Panc1 (cell line): ENCODE measurements around the gene OTUD7B. TPM values are rescaled to one million over a fixed set of nuclear protein-coding genes. Genes with fewer than 3 reads are reported as not detected.

Experiments used
- ATAC-seq: fragments of 200-7000 bp; cut with Tn5 transposase; 2 replicates; pipeline ENCODE4 v1.9.1; 2020; ENCODE audit warnings: mild to moderate bottlenecking, moderate library complexity
- BruUV-seq: library from RNA; stranded (reverse); fragments of 400-500 nt; replicated peaks from 2 replicates; lab custom pipeline; 2021; lab: Mats Ljungman, UMichigan
- CTCF ChIA-PET: fragments of 300-600 bp; sonication (Branson Sonifier 250); formaldehyde crosslinking; loops from one replicate; lab custom pipeline; 2022; ENCODE audit warnings: antibody characterized with exemption; lab: Charles Lee
- POLR2A ChIA-PET: fragments of 300-600 bp; sonication (Branson Sonifier 250); formaldehyde crosslinking; loops from one replicate; lab custom pipeline; 2022; ENCODE audit warnings: antibody characterized with exemption; lab: Charles Lee
- DNase-seq: peaks from one replicate; pipeline ENCODE4 v3.0.0-alpha.2; 2010; ENCODE audit warnings: low read depth, low spot score
- H3K27ac ChIP-seq: 2 replicates; pipeline ENCODE4 v1.5.1; 2011; ENCODE audit warnings: mild to moderate bottlenecking, low read length, inconsistent platforms
- H3K27me3 ChIP-seq: fragments of 200-500 bp; sonication (Bioruptor generic); 2 replicates; pipeline ENCODE4 v1.6.0; 2014; ENCODE audit warnings: low read length, inconsistent platforms; ENCODE audit not compliant: control insufficient read depth, insufficient read depth
- H3K36me3 ChIP-seq: fragments of 200-500 bp; sonication (Bioruptor generic); 2 replicates; pipeline ENCODE4 v1.5.1; 2014; ENCODE audit warnings: inconsistent platforms, mild to moderate bottlenecking, low read length, moderate library complexity; ENCODE audit not compliant: control insufficient read depth, insufficient read depth
- H3K4me1 ChIP-seq: 2 replicates; pipeline ENCODE4 v1.5.1; 2011; ENCODE audit warnings: inconsistent platforms, mild to moderate bottlenecking, low read length, moderate library complexity; ENCODE audit not compliant: control insufficient read depth, insufficient read depth
- H3K4me3 ChIP-seq, 2 experiments: 2 replicates each; pipeline ENCODE4 v1.5.1; 2011 to 2012; ENCODE audit warnings: low read depth in 2 of 2, low read length in 2 of 2, mild to moderate bottlenecking in 2 of 2, inconsistent platforms in 1 of 2, moderate library complexity in 1 of 2
- H3K9me3 ChIP-seq: fragments of 200-500 bp; sonication (Bioruptor generic); 2 replicates; pipeline ENCODE4 v1.5.1; 2014; ENCODE audit warnings: low read depth, mild to moderate bottlenecking, inconsistent platforms, low read length, moderate library complexity; ENCODE audit not compliant: control insufficient read depth, insufficient read depth
- POLR2AphosphoS5 ChIP-seq: IDR thresholded peaks from 2 replicates; pipeline ENCODE4 v1.6.1; 2012; ENCODE audit warnings: mild to moderate bottlenecking, low read depth, low read length, moderate library complexity
- REST ChIP-seq, 2 experiments: IDR thresholded peaks; 2 replicates each; pipeline ENCODE4 v1.6.1; 2011 to 2012; ENCODE audit warnings: low read depth in 2 of 2, control low read depth in 1 of 2, low read length in 1 of 2, mild to moderate bottlenecking in 1 of 2, moderate library complexity in 1 of 2; ENCODE audit not compliant: insufficient read depth in 1 of 2
- SIN3A ChIP-seq: IDR thresholded peaks from 2 replicates; pipeline ENCODE4 v1.6.1; 2012; ENCODE audit warnings: low read depth, mild to moderate bottlenecking, low read length, moderate library complexity, borderline replicate concordance; ENCODE audit not compliant: insufficient read depth
- TCF7L2 ChIP-seq: IDR thresholded peaks from 2 replicates; pipeline ENCODE4 v1.6.1; 2011; ENCODE audit warnings: mild to moderate bottlenecking, low read depth, low read length, inconsistent platforms
- in situ Hi-C: cut with HindIII; loops from 2 replicates; pipeline ENCODE4 v1.10.0; 2016; ENCODE audit warnings: low sequenced_read_pairs, low pct_unique_long_range_greater_than_20kb
- intact Hi-C: fragments of 100-400 bp; cut with micrococcal nuclease; formaldehyde crosslinking; loops from one replicate; pipeline ENCODE4 v1.10.0; 2022; ENCODE audit not compliant: unreplicated experiment
- total RNA-seq: library from RNA; stranded (reverse); gene quantifications from one replicate; pipeline ENCODE4 v1.2.1, GENCODE V29; 2021; ENCODE audit not compliant: unreplicated experiment
- TF ChIP-seq, protein P1 (sequence below): fragments of 450-650 bp; IDR thresholded peaks from 2 replicates; pipeline ENCODE4 v1.5.1; 2017; ENCODE audit warnings: mild to moderate bottlenecking

Gene OTUD7B
- total RNA-seq, 1 experiment from 2014 or later: 24.1 TPM

- Histone ChIP-seq H3K4me1 (no peaks in the 10 kb centered on the region), H3K36me3 (peaks cover 7% of the 10 kb centered on the region; the same call in 1 of the 2 replicates), H3K9me3 (no peaks in the 10 kb centered on the region), H3K27ac (no peak overlapping the region), H3K27me3 (no peaks in the 10 kb centered on the region), H3K4me3 (no peak overlapping the region)
- TF ChIP-seq, protein P1, sequence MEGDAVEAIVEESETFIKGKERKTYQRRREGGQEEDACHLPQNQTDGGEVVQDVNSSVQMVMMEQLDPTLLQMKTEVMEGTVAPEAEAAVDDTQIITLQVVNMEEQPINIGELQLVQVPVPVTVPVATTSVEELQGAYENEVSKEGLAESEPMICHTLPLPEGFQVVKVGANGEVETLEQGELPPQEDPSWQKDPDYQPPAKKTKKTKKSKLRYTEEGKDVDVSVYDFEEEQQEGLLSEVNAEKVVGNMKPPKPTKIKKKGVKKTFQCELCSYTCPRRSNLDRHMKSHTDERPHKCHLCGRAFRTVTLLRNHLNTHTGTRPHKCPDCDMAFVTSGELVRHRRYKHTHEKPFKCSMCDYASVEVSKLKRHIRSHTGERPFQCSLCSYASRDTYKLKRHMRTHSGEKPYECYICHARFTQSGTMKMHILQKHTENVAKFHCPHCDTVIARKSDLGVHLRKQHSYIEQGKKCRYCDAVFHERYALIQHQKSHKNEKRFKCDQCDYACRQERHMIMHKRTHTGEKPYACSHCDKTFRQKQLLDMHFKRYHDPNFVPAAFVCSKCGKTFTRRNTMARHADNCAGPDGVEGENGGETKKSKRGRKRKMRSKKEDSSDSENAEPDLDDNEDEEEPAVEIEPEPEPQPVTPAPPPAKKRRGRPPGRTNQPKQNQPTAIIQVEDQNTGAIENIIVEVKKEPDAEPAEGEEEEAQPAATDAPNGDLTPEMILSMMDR: no peak
- TF ChIP-seq TCF7L2 (no peak), POLR2AphosphoS5 (no peak), REST (IDR thresholded peaks at IDR 0.05; ENCODE audit: insufficient read depth in 1 of 2, low read depth in 2 of 2, low read length in 1 of 2) (no peak), SIN3A (no peak)
- DNase-seq: no peak
- no peak for ATAC-seq
- intact Hi-C loops (no loop called here), in situ Hi-C loops (no loop called here)
- no TSS peak for BruUV-seq
- POLR2A ChIA-PET: no interaction called here
- CTCF ChIA-PET: no interaction called here
Observed at GRCh38 chr1:149965440-149965839, 45.1 kb downstream of the OTUD7B start.

DNA sequence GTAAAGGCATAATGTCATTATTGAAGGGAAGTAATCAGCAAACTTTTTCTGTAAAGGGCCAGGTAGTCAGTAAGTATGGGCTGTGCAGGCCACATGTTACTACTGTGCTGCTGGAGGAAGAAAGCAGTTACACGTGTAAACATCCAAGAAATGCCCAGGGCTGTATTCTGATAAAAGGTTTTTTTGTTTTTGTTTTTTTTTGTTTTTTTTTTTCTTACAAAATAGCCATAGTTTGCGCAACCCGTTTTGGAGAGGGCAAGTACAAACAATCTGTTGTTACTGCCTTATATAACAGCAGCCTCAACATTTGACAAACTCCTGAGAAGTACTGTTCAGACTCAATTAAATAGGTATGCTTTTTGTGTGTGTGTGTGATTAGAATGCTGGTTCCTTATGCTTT, 47.2 kb downstream of the OTUD7B start:
- in situ Hi-C loops: no loop called here
- CTCF ChIA-PET: no interaction called here
- H3K4me3 ChIP-seq: no peak overlapping the region

More for the DNA sequence above, 47.2 kb downstream of the OTUD7B start:
- ATAC-seq (no peak), DNase-seq (no peak)
- H3K27me3 ChIP-seq: no peaks in the 10 kb centered on the region
- TSS peak; percentile 22 for BruUV-seq
- H3K4me1 ChIP-seq: no peaks in the 10 kb centered on the region
- POLR2A ChIA-PET: no interaction called here
- H3K27ac ChIP-seq: no peak overlapping the region
- intact Hi-C loops: loop anchor here (5.0 kb wide), 1 partner anchor 204 kb away; no protein-coding TSS in a partner anchor
- H3K9me3 ChIP-seq: no peaks in the 10 kb centered on the region
- TF ChIP-seq, protein P1: no peak
- TF ChIP-seq POLR2AphosphoS5 (no peak), SIN3A (no peak), TCF7L2 (no peak), REST (IDR thresholded peaks at IDR 0.05; ENCODE audit: insufficient read depth in 1 of 2, low read depth in 2 of 2, low read length in 1 of 2) (no peak)
- H3K36me3 ChIP-seq: peaks cover 7% of the 10 kb centered on the region
